AG04449 (cell line): Measurements from ENCODE around the gene PRR23A.
"Not testable (repeated sequence)": the region's sequence is repeated elsewhere in the genome, so short reads cannot be mapped to it uniquely, and the experiment has no call there.

Experiments used
- CTCF ChIA-PET: fragments of 350-600 bp; formaldehyde crosslinking; extraction: SDS; loops from one replicate; lab custom pipeline; 2021; ENCODE audit warnings: antibody characterized with exemption; lab: Yijun Ruan, JAX
- POLR2A ChIA-PET: fragments of 400-600, 350-600 bp; formaldehyde crosslinking; extraction: SDS; loops from one replicate; lab custom pipeline; 2020; ENCODE audit warnings: antibody characterized with exemption, inconsistent platforms; lab: Yijun Ruan, JAX
- DNase-seq: peaks from one replicate; pipeline ENCODE4 v3.0.0-alpha.2; 2010; ENCODE audit warnings: low read depth, low spot score
- H3K4me3 ChIP-seq: 2 replicates; pipeline ENCODE4 v1.5.1; 2011; ENCODE audit warnings: low read depth, mild to moderate bottlenecking, control low read depth, low read length
- CTCF ChIP-seq: IDR thresholded peaks from one replicate; pipeline ENCODE4 v1.5.1; 2011; ENCODE audit warnings: mild to moderate bottlenecking, moderate library complexity, low read length, control low read depth, inconsistent platforms; ENCODE audit not compliant: insufficient read depth; ENCODE audit errors: missing control alignments

PRR23A gene

GRCh38 chr3:139032326-139033002 lies 26.4 kb upstream of the PRR23A start:
- ChIA-PET POLR2A (no interaction called here), CTCF (interaction anchor here (1.3 kb wide), 1 partner anchor 297 kb away, joined by 3 read pairs; no protein-coding TSS in a partner anchor)
- DNase-seq: no peak
- no peak for TF ChIP-seq CTCF
- H3K4me3 ChIP-seq: no peak overlapping the region

DNA sequence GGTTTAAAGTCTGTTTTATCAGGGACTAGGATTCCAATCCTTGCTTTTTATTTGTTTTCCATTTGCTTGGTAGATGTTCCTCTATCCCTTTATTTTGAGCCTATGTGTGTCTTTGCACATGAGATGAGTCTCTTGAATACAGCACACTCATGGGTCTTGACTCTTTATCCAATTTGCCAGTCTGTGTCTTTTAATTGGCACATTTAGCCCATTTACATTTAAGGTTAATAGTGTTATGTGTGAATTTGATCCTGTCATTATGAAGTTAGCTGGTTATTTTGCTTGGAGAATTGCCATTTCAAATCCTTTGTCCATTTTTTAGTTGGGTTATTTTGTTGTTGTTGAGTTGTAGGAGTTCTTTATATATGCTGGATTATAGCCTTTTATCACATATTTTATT lies 24.5 kb upstream of the PRR23A start:
- CTCF ChIA-PET, POLR2A ChIA-PET, H3K4me3 ChIP-seq, DNase-seq: not testable (repeated sequence)

DNA sequence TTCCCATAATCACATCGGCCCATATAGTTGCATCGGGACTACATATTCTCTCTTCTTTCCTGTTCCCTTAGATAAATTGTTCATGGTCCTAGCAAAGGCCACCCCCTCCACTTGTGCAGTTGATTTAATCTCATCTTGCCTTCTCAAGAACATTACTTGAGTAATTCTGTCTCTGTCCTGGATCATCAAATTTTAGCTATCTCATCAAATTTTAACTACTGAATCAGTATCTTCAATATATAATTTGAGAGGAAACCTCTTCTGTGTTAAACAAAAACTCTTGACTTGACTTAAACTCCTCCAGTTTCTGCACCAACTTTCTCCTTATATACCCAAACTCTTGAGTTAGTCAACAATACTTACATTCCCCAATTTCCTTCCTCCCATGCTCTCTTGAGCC lies 18.9 kb upstream of the PRR23A start:
- POLR2A ChIA-PET: no interaction called here
- TF ChIP-seq CTCF: no peak
- DNase-seq: no peak
- CTCF ChIA-PET: no interaction called here
- H3K4me3 ChIP-seq: no peak overlapping the region

DNA sequence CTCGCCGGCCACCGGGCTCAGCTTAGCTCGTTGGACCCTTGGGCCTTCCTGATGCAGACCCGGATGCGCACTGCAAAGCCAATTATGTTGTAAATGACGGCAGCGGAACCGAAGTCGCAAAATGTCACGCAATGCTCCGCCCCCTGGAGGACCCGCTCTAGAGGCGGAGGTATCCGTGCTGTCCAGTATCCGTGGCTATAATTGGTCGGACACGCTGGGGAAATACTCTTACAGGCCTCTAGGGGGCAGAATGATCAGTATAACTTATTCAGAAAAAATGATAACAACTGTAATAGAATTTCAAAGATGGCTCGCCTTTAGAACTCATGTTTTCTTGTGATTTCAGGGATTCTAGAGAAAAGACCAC lies 14.8 kb upstream of the PRR23A start, which contains the start of gene PRR23B:
Gene PRR23B, minus strand, starts transcription at position 59 of the 367 bp plus-strand sequence. CDS start 265 bp downstream, outside the sequence.
- TF ChIP-seq CTCF: no peak
- H3K4me3 ChIP-seq: no peak within 1 kb of the TSS
- CTCF ChIA-PET: no interaction called here
- POLR2A ChIA-PET: no interaction called here
- DNase-seq: no peak

DNA sequence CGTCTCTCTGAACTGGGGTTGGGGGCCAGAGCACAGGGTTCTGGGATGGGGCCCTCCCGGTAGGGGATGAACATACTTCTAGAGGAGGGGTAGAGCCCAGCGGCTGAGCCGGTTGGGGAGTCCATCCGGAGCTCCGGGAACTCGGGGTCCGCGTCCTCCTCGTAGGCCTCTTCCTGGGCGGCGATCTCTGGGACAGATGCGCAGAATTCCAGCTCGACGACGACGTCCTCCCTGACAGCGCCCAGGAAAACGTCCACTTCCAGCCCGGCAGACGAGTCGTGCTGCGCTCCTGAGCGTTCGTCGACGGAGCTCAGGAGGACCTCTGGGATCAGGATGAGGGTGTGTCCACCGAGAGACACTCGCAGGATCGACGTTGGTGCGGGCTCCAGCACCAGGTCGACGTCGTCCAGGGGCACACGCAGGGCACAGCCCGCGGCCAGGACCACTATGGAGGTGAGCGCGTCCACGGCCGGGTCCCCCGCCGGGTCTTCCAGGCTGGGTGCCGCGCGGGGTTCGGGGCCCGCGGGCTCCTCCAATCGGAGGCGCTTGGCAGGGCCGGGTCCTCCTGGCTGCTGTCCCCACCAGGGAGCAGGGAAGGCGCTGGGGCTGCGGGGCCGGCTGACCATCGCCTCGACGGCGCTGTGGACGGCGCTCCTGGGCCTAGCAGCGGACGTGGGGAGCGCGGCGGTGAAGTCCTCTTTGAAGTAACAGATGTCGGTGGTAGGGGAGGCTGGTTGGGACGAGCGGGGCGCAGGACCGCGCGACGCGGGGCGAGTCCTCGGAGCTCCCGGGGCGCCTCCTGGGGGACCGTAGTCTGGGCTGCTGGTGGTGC lies 14.2 kb upstream of the PRR23A start:
- ChIA-PET CTCF (no interaction called here), POLR2A (no interaction called here)
- H3K4me3 ChIP-seq: no peak overlapping the region
- TF ChIP-seq CTCF: no peak
- no peak for DNase-seq

- ChIA-PET POLR2A (no interaction called here), CTCF (interaction anchor here (0.6 kb wide), 1 partner anchor 312 kb away, joined by 3 read pairs; no protein-coding TSS in a partner anchor)
- TF ChIP-seq CTCF: no peak
- DNase-seq: no peak
- no peak overlapping the region for H3K4me3 ChIP-seq
Measured at GRCh38 chr3:139016430-139017048, 10.5 kb upstream of the PRR23A start.
